Daoy (cell line): ENCODE data around the gene SH2D4B. TPM values are rescaled to one million over a fixed set of nuclear protein-coding genes. Genes with fewer than 3 reads are reported as not detected.
"Not testable (repeated sequence)": the region's sequence is repeated elsewhere in the genome, so short reads cannot be mapped to it uniquely, and the experiment has no call there.

Source experiments
- DNase-seq: peaks from one replicate; pipeline ENCODE4 v3.0.0-alpha.2; 2015; ENCODE audit warnings: low read depth
- total RNA-seq: library from RNA; depleted of rRNA; stranded (reverse); fragments of >200 nt; shearing (Covaris generic); gene quantifications from 2 replicates; pipeline ENCODE4 v1.2.3, GENCODE V29; 2014

SH2D4B gene
- total RNA-seq, 1 experiment from 2014 or later: 0.06 TPM

- DNase-seq: no peak
Observed at GRCh38 chr10:80542652-80543318, 5.1 kb downstream of the SH2D4B start.

GRCh38 chr10:80543319-80543672 is 5.6 kb downstream of the SH2D4B start:
- not testable (repeated sequence) for DNase-seq

GRCh38 chr10:80544316-80544953 is 6.7 kb downstream of the SH2D4B start:
- DNase-seq: no peak

GRCh38 chr10:80545258-80545881 is 7.7 kb downstream of the SH2D4B start:
- DNase-seq: no peak

GRCh38 chr10:80552151-80552646 is 14.5 kb downstream of the SH2D4B start:
- DNase-seq: no peak

GRCh38 chr10:80553436-80553835 is 15.7 kb downstream of the SH2D4B start:
- no peak for DNase-seq

- no peak for DNase-seq
Observed at GRCh38 chr10:80554050-80554449, 16.3 kb downstream of the SH2D4B start.

- no peak for DNase-seq
Observed at GRCh38 chr10:80555415-80555814, 17.7 kb downstream of the SH2D4B start.

GRCh38 chr10:80561950-80562349 is 24.2 kb downstream of the SH2D4B start:
- no peak for DNase-seq

GRCh38 chr10:80567292-80567691 is 29.6 kb downstream of the SH2D4B start:
- DNase-seq: no peak

GRCh38 chr10:80569131-80569895 is 31.6 kb downstream of the SH2D4B start:
- no peak for DNase-seq

GRCh38 chr10:80571352-80571751 is 33.6 kb downstream of the SH2D4B start:
- DNase-seq: no peak

- no peak for DNase-seq
Observed at GRCh38 chr10:80579181-80579763, 41.6 kb downstream of the SH2D4B start.

- DNase-seq: no peak
Observed at GRCh38 chr10:80579849-80580637, 42.3 kb downstream of the SH2D4B start.

GRCh38 chr10:80580638-80581468 is 43.2 kb downstream of the SH2D4B start:
- DNase-seq: no peak

GRCh38 chr10:80581469-80581835 is 43.8 kb downstream of the SH2D4B start:
- no peak for DNase-seq

- no peak for DNase-seq
Observed at GRCh38 chr10:80582286-80582960, 44.7 kb downstream of the SH2D4B start.

GRCh38 chr10:80583685-80584084 is 46.0 kb downstream of the SH2D4B start:
- DNase-seq: no peak

GRCh38 chr10:80585812-80586211 is 48.1 kb downstream of the SH2D4B start:
- DNase-seq: no peak

- DNase-seq: peak; percentile 11
Observed at GRCh38 chr10:80588546-80588945, 50.8 kb downstream of the SH2D4B start.
